GM12878 (cell line): Measurements from ENCODE around the gene NAT9.

ENCODE experiments used
- CHD2 ChIP-seq: IDR thresholded peaks from 2 replicates; pipeline ENCODE4 v1.6.1; 2011; ENCODE audit warnings: low read depth, low read length, improper control_type of control experiment, borderline replicate concordance
- HDGF ChIP-seq: fragments of 450-650 bp; IDR thresholded peaks from 2 replicates; pipeline ENCODE4 v1.6.1; 2016; ENCODE audit warnings: antibody characterized with exemption
- POLR2A ChIP-seq: IDR thresholded peaks from 2 replicates; pipeline ENCODE4 v1.6.1; 2011; ENCODE audit warnings: low read depth, mild to moderate bottlenecking, low read length
- POLR2AphosphoS2 ChIP-seq: IDR thresholded peaks from 2 replicates; pipeline ENCODE4 v1.6.1; 2011; ENCODE audit warnings: low read depth, mild to moderate bottlenecking, low read length, improper control_type of control experiment, moderate library complexity
- SMC3 ChIP-seq: IDR thresholded peaks from 2 replicates; pipeline ENCODE4 v1.6.1; 2011; ENCODE audit warnings: low read length, improper control_type of control experiment, borderline replicate concordance
- SP1 ChIP-seq: IDR thresholded peaks from one replicate; pipeline ENCODE4 v1.6.1; 2011; ENCODE audit warnings: low read depth, low read length
- TAF1 ChIP-seq: IDR thresholded peaks from 2 replicates; pipeline ENCODE4 v1.6.1; 2011; ENCODE audit warnings: mild to moderate bottlenecking, low read depth, low read length, borderline replicate concordance
- ZSCAN29 ChIP-seq: fragments of 450-650 bp; IDR thresholded peaks from 2 replicates; pipeline ENCODE4 v1.6.1; 2017; ENCODE audit warnings: mild to moderate bottlenecking, moderate library complexity
- TF ChIP-seq, protein P1 (sequence below), 3 experiments: IDR thresholded peaks in 2 of 3; conservative IDR thresholded peaks in 1 of 3; 2 replicates each; pipeline ENCODE4 v1.5.1; 2011; ENCODE audit warnings: low read depth in 3 of 3, low read length in 3 of 3, mild to moderate bottlenecking in 3 of 3, control low read depth in 2 of 3, moderate library complexity in 2 of 3, inconsistent platforms in 1 of 3, mixed read lengths in 1 of 3; ENCODE audit not compliant: control insufficient read depth in 2 of 3, insufficient read depth in 1 of 3; ENCODE audit errors: extremely low read depth in 1 of 3
- TF ChIP-seq, protein P2 (sequence below): IDR thresholded peaks from 2 replicates; pipeline ENCODE4 v1.6.1; 2012; ENCODE audit warnings: low read length, inconsistent platforms

DNA sequence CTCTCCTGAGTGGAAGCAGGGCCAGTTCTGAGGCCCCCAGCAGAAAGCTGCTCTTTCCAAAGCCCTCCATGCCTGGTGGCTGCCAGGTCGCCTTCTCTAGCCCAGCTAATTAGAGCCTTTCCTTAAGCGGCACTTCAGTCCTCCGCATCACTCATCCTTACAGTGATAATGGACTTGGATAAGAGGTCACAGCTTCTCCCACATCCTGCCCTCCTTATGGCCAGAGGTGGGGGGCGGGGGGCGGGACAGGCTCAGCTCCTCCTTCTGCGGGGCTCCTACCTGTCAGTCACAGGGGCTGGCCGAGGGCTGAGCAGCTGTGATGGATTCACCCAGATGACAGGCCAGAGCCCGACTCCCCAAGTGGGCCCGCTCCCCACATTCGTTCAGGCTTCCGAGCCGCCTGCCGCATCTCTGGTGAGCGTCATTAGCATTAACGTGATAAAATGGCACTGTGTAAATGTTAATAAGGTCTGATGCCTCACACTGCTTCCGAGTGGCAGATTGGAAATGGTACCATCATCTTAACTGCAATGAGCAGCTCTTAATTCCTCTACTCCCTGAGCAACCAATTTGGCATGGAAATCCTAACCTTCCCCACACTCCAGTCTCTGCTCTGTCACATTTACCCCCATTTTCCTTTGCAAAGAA, 42.3 kb upstream of the NAT9 start:
- TF ChIP-seq, protein P1, sequence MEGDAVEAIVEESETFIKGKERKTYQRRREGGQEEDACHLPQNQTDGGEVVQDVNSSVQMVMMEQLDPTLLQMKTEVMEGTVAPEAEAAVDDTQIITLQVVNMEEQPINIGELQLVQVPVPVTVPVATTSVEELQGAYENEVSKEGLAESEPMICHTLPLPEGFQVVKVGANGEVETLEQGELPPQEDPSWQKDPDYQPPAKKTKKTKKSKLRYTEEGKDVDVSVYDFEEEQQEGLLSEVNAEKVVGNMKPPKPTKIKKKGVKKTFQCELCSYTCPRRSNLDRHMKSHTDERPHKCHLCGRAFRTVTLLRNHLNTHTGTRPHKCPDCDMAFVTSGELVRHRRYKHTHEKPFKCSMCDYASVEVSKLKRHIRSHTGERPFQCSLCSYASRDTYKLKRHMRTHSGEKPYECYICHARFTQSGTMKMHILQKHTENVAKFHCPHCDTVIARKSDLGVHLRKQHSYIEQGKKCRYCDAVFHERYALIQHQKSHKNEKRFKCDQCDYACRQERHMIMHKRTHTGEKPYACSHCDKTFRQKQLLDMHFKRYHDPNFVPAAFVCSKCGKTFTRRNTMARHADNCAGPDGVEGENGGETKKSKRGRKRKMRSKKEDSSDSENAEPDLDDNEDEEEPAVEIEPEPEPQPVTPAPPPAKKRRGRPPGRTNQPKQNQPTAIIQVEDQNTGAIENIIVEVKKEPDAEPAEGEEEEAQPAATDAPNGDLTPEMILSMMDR (IDR thresholded peaks at IDR 0.05 in 2 of 3, conservative IDR thresholded peaks at IDR 0.05 in 1 of 3; ENCODE audit: control insufficient read depth in 2 of 3, extremely low read depth in 1 of 3, insufficient read depth in 1 of 3, low read depth in 3 of 3, low read length in 3 of 3) = no peak
- no peak for TF ChIP-seq CHD2
- TF ChIP-seq SMC3 = no peak
- TF ChIP-seq HDGF = no peak
- no peak for TF ChIP-seq POLR2AphosphoS2
- TF ChIP-seq, protein P2, sequence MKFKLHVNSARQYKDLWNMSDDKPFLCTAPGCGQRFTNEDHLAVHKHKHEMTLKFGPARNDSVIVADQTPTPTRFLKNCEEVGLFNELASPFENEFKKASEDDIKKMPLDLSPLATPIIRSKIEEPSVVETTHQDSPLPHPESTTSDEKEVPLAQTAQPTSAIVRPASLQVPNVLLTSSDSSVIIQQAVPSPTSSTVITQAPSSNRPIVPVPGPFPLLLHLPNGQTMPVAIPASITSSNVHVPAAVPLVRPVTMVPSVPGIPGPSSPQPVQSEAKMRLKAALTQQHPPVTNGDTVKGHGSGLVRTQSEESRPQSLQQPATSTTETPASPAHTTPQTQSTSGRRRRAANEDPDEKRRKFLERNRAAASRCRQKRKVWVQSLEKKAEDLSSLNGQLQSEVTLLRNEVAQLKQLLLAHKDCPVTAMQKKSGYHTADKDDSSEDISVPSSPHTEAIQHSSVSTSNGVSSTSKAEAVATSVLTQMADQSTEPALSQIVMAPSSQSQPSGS = no peak
- no peak for TF ChIP-seq TAF1
- no peak for TF ChIP-seq POLR2A
- no peak for TF ChIP-seq SP1
- TF ChIP-seq ZSCAN29 = no peak
